ENCODE data around the gene PRKAG2. TPM values are rescaled to one million over a fixed set of nuclear protein-coding genes. Genes with fewer than 3 reads are reported as not detected.

The PRKAG2 gene
- polyA plus RNA-seq, 1 of the 3 experiments (the other 2 are of a cell fraction): 51.6 TPM

DNA sequence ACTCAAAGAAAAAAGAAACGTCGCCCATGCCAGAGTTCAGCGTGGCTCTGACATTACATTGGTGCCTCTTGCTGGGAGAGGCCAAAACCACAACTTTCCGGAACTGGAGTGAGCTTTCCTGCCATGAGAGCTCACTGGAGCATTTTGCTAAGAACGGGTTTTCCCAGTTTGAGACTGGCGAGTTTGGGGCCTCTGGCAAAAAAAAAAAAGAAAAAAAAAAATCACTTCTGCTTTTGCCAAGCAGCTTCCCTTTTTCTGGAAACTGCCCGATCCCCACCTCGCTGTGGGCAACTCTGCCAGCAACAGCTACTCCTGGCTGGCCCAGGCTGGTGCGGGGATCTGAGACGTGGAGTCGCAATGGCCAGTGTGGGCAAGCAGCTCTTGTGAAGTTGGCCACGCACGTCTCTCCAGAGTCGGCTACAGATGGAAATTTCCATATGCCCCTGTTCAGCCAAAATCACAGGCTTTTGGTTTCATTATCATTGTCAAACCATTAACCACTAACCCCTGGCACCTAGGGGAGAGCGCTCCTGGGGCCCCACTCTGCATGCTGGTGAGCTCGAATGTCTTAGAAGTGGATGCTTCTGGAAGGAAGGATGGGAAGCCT is 25.7 kb downstream of the PRKAG2 start:
- ChIA-PET CTCF (interaction anchor here (3.3 kb wide), 1 partner anchor 68 kb away, joined by 17 read pairs; no protein-coding TSS in a partner anchor), POLR2A (no interaction called here)
- Histone ChIP-seq H3K9me2 (no peaks in the 10 kb centered on the region), H3K9me3 (no peaks in the 10 kb centered on the region), H3K27ac (ENCODE audit: low read depth in 2 of 2, low read length in 1 of 2) (no peak overlapping the region), H4K20me1 (ENCODE audit: insufficient read depth) (no peaks in the 10 kb centered on the region), H3K4me2 (no peak overlapping the region), H3K27me3 (ENCODE audit: insufficient read depth) (peaks cover 36% of the 10 kb centered on the region), H3K9ac (no peak overlapping the region), H2AFZ (ENCODE audit: low read depth) (no peak overlapping the region), H3F3A (replicated peaks; ENCODE audit: insufficient read depth) (no peaks in the 10 kb centered on the region), H3K4me3 (ENCODE audit: low read depth in 2 of 2, low read length in 1 of 2) (no peak overlapping the region), H3K4me1 (ENCODE audit: control insufficient read depth in 1 of 2, insufficient read depth in 2 of 2, low read depth in 1 of 2, low read length in 1 of 2) (peaks cover 0 to 5% of the 10 kb centered on the region in 2 experiments; a peak in 1 of 4 replicates), H3K36me3 (replicated peaks in 1 of 2; ENCODE audit: control insufficient read depth in 1 of 2, insufficient read depth in 2 of 2, low read length in 1 of 2) (no peaks in the 10 kb centered on the region), H3K79me2 (ENCODE audit: insufficient read depth) (no peaks in the 10 kb centered on the region)
- TF ChIP-seq, protein P1, sequence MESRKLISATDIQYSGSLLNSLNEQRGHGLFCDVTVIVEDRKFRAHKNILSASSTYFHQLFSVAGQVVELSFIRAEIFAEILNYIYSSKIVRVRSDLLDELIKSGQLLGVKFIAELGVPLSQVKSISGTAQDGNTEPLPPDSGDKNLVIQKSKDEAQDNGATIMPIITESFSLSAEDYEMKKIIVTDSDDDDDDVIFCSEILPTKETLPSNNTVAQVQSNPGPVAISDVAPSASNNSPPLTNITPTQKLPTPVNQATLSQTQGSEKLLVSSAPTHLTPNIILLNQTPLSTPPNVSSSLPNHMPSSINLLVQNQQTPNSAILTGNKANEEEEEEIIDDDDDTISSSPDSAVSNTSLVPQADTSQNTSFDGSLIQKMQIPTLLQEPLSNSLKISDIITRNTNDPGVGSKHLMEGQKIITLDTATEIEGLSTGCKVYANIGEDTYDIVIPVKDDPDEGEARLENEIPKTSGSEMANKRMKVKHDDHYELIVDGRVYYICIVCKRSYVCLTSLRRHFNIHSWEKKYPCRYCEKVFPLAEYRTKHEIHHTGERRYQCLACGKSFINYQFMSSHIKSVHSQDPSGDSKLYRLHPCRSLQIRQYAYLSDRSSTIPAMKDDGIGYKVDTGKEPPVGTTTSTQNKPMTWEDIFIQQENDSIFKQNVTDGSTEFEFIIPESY (IDR thresholded peaks at IDR 0.05; ENCODE audit: borderline replicate concordance, low read depth): no peak
- TF ChIP-seq RCOR1 (IDR thresholded peaks at IDR 0.05; ENCODE audit: low read length): no peak
- TF ChIP-seq EP300 (IDR thresholded peaks at IDR 0.05; ENCODE audit: borderline replicate concordance in 1 of 2, low read depth in 1 of 2, low read length in 1 of 2): no peak
- no peak for TF ChIP-seq POLR2AphosphoS5 (IDR thresholded peaks at IDR 0.05; ENCODE audit: low read depth, low read length)
- TF ChIP-seq GATA2 (CRISPR knock-in tag; IDR thresholded peaks at IDR 0.05): no peak
- no peak for TF ChIP-seq SMC3 (IDR thresholded peaks at IDR 0.05; ENCODE audit: low read depth, low read length)
- TF ChIP-seq, protein P2, sequence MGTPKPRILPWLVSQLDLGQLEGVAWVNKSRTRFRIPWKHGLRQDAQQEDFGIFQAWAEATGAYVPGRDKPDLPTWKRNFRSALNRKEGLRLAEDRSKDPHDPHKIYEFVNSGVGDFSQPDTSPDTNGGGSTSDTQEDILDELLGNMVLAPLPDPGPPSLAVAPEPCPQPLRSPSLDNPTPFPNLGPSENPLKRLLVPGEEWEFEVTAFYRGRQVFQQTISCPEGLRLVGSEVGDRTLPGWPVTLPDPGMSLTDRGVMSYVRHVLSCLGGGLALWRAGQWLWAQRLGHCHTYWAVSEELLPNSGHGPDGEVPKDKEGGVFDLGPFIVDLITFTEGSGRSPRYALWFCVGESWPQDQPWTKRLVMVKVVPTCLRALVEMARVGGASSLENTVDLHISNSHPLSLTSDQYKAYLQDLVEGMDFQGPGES (IDR thresholded peaks at IDR 0.05; ENCODE audit: low read depth, low read length): no peak
- no peak for TF ChIP-seq FOXJ3 (CRISPR knock-in tag; IDR thresholded peaks at IDR 0.05)
- no peak for TF ChIP-seq TAF1 (IDR thresholded peaks at IDR 0.05; ENCODE audit: borderline replicate concordance, low read depth, low read length)
- no peak for TF ChIP-seq TEAD4 (IDR thresholded peaks at IDR 0.05; ENCODE audit: borderline replicate concordance, insufficient read depth)
- no peak for TF ChIP-seq EZH2phosphoT487 (IDR thresholded peaks at IDR 0.05; ENCODE audit: borderline replicate concordance, low read depth)
- TF ChIP-seq FOXM1 (IDR thresholded peaks at IDR 0.05; ENCODE audit: low read depth): no peak
- TF ChIP-seq ELF1 (IDR thresholded peaks at IDR 0.05): no peak
- TF ChIP-seq RFX5 (IDR thresholded peaks at IDR 0.05; ENCODE audit: low read length): no peak
- no peak for TF ChIP-seq MEF2A (IDR thresholded peaks at IDR 0.05; ENCODE audit: borderline replicate concordance, low read depth)
- TF ChIP-seq, protein P3, sequence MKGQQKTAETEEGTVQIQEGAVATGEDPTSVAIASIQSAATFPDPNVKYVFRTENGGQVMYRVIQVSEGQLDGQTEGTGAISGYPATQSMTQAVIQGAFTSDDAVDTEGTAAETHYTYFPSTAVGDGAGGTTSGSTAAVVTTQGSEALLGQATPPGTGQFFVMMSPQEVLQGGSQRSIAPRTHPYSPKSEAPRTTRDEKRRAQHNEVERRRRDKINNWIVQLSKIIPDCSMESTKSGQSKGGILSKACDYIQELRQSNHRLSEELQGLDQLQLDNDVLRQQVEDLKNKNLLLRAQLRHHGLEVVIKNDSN (IDR thresholded peaks at IDR 0.05; ENCODE audit: borderline replicate concordance, low read depth): no peak
- TF ChIP-seq, protein P4, sequence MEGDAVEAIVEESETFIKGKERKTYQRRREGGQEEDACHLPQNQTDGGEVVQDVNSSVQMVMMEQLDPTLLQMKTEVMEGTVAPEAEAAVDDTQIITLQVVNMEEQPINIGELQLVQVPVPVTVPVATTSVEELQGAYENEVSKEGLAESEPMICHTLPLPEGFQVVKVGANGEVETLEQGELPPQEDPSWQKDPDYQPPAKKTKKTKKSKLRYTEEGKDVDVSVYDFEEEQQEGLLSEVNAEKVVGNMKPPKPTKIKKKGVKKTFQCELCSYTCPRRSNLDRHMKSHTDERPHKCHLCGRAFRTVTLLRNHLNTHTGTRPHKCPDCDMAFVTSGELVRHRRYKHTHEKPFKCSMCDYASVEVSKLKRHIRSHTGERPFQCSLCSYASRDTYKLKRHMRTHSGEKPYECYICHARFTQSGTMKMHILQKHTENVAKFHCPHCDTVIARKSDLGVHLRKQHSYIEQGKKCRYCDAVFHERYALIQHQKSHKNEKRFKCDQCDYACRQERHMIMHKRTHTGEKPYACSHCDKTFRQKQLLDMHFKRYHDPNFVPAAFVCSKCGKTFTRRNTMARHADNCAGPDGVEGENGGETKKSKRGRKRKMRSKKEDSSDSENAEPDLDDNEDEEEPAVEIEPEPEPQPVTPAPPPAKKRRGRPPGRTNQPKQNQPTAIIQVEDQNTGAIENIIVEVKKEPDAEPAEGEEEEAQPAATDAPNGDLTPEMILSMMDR (IDR thresholded peaks at IDR 0.05): no peak
- TF ChIP-seq, protein P5, sequence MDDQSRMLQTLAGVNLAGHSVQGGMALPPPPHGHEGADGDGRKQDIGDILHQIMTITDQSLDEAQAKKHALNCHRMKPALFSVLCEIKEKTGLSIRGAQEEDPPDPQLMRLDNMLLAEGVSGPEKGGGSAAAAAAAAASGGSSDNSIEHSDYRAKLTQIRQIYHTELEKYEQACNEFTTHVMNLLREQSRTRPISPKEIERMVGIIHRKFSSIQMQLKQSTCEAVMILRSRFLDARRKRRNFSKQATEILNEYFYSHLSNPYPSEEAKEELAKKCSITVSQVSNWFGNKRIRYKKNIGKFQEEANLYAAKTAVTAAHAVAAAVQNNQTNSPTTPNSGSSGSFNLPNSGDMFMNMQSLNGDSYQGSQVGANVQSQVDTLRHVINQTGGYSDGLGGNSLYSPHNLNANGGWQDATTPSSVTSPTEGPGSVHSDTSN (IDR thresholded peaks at IDR 0.05): no peak
- no peak for DNase-seq
- 76% methylated on average over 16 of the region's 16 CpGs for WGBS (ENCODE audit: low lambda C conversion rate)
